Activated CD8-positive, alpha-beta memory T cell treated with anti-CD3 and anti-CD28 coated beads, Interleukin-2, amount 50 U/mL, for 4 hours (primary cell): ENCODE results near the gene PRKCG.
A peak's percentile ranks its signal among the peaks of the same experiment; 100 is the strongest.
"Not testable (repeated sequence)": the region's sequence is repeated elsewhere in the genome, so short reads cannot be mapped to it uniquely, and the experiment has no call there.

Experiments
- DNase-seq: peaks from one replicate; pipeline ENCODE4 v3.0.0-alpha.2; 2020

PRKCG gene

DNA sequence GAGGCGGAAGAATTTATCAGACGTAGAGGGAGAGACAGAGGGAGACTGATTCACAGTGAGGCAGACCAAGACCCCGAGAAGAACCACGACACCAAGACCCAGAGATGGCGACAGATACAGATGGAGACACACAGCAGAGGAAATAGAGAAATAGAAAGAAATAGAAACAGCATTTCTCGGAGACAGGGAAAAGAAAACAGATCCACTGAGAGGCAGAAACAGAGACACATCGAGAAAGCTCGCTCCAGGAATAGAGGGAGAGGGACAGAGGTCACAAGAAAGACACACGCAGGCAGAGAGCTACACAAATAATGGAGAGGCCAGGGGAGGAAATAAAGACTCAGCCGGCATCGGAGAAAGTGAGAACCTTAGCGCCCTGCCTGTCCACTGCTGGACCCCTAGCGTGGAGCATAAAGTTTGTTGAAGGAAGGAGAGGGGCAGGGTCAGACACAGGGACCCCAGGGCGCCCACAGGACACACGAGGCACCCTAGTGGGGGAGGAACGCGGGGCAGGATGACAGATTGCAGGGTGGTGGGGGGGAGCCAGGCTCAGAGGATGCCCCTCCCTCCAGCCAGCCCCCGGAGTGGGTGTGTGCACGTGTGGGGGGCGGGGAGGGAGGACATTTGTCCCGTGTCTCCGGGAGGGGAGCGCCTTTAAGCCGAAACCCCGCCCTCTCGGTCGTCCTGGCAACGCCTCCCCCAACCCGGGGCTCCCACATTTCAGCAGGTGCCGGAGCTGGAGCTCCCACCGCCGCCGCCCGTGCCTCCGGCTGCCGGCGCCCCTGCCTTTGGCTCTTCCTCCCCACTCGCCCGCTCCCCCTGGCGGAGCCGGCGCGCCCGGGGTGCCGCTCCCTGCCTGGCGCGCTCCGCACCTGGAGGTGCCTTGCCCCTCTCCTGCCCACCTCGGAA lies at the start of gene PRKCG:
Gene PRKCG (plus strand): TSS at position 716 of the 909 bp plus-strand sequence. CDS start 298 bp downstream, outside the sequence.
- DNase-seq = peak; percentile 60

DNA sequence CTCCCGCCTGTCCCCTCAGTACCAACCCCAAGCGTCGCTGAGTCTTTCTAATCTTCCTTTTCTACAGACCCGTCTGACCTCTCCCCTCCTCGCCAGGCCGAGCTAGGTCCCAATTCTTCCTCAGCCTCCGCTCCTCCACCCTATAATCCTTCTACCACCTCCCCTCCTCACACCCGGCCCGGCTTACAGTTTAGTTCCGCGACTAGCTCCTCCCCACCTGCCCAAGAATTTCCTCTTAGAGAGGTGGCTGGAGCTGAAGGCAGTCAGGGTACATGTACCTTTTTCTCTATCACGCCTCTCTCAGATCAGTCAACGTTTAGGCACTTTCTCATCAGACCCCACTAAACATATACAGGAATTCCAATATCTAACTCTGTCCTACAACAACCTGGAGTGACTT lies 49.1 kb upstream of the PRKCG start:
- not testable (repeated sequence) for DNase-seq

DNA sequence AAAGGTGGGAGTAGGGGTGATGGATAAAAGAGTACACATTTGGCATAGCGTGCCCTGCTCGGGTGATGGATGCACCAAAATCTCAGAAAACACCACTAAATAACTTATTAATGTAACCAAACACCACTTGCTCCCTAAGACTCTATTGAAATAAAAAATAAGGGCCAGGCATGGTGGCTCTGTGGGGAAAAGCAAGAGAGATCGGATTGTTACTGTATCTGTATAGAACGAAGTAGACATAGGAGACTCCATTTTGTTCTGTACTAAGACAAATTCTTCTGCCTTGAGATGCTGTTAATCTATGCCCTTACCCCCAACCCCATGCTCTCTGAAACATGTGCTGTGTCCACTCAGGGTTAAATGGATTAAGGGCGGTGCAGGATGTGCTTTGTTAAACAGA lies 43.6 kb upstream of the PRKCG start:
- not testable (repeated sequence) for DNase-seq

DNA sequence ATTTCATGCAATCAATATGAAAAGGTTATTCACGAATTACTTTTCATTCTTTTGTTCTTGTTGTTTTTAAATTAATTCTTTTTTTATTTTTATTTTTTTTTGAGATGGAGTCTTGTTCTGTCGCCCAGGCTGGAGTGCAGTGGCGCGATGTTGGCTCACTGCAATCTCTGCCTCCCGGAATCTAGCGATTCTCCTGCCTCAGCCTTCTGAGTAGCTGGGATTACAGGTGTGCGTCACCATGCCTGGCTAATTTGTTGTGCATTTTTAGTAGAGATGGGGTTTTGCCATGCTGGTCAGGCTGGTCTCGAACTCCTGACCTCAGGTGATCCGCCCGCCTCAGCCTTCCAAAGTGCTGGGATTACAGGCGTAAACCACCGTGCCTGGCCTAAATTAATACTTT lies 41.8 kb upstream of the PRKCG start:
- DNase-seq = not testable (repeated sequence)

DNA sequence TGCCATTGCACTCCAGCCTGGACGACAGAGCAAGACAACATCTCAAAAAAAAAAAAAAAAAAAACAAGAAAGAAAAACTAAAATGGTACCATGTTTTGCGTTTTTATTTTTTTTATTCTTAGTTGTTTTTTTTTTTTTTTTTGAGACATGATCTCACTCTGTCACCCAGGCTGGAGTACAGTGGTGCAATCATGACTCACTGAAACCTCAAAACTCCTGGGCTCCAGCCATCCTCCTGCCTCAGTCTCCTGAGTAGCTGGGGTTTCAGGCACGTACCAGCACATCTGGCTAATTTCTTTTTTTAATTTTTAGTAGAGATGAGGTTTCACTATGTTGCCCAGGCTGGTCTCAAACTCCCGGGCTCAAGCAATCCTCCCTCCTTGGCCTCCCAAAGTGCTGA lies 41.1 kb upstream of the PRKCG start:
- not testable (repeated sequence) for DNase-seq

DNA sequence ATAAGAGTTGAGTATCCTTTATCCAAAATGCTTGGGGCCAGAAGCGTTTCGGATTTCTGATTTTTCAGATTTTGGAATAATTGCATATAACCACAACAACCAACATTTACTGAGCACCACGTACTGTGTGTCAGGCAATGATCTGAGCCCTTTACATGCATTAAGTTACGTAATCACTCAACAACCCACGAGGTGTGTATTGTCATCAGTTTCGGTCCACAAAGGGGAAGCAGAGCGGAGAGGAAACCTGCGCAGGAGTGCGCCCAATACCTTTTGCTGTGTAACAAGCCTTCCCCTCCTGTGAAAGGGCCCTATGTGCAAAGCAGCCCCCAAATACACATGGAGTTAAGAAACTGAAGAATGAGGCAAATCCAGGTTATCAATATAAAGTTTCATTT lies 37.1 kb upstream of the PRKCG start:
- DNase-seq = no peak

DNA sequence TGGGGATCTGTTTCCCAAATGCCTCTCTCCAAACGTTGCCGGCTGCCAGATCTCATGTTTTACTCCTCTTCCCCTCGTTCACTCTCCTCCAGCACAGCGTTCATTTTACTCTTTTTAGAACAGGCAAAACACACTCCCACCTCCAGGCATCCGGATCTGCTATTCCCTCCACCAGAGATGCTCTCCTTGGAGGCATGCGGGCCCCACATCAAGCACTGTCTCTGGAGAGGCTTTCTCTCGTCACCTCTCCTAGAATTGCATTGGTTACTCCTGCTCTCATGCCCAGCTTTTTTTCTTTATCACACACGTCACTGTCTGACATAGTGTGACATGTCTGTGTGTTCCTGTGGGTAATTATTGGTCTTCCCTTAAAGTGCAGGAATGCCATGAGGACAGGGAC lies 34.4 kb upstream of the PRKCG start:
- no peak for DNase-seq

GRCh38 chr19:53849237-53849676 lies 32.7 kb upstream of the PRKCG start:
- no peak for DNase-seq

DNA sequence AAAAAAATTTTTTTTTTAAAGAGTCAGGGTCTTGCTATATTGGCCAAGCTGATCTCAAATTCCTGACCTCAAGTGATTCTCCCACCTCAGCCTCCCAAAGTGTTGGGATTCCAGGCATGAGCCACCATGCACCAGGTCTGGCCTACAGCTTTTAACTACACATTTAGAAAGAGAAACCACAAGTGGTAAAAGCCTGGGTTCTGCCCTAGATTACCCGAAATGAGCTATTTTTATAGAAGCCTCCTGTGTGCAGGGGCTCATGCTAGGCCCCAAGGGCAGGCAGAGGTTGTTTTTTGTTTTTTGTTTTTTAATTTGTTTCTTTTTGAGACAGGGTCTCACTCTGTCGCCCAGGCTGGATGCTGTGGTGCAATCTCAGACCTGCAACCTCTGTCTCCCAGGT lies 28.3 kb upstream of the PRKCG start:
- DNase-seq = no peak

DNA sequence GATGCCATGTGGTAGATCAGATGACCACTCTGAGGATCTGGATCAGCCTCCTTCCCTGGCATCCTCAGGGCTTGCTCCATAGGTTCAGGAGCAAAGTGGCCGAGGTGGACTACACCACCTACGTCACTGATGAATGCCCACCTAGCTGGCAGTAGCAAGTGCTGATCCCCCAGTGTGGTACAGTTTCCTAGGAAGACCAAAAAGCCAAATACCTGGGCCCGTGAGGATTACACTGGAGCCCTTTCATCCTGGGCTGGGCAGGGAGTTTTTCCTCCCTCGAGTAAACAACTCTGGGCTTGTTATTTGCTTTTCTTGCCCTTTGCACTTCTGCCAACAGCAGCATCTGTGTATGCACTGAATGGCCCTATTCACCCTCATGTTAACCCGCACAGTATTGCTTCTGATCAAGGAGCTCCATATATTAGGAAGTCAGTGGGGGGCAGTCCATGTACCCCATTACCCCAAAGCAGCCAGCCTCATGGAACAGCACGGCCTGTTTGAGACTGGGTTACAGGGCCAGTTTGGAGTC lies 17.6 kb upstream of the PRKCG start:
- no peak for DNase-seq

DNA sequence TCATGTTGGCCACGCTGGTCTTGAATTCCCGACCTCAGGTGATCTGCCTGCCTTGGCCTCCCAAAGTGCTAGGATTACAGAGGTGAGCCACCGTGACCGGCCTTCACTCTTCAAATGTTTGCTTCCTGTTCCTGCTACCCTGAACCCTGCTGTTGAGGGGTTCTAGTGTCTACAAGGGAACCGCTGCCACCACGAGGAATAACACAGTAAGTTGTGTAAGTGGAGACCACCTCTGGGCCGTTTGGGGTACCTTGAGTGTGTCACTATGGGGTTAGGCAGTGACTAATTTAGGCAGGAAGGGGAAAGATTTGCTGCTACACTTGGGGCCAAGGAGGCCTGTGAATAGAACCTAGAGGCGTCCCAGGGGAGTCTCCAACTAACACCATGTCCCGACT lies 16.5 kb upstream of the PRKCG start:
- no peak for DNase-seq

DNA sequence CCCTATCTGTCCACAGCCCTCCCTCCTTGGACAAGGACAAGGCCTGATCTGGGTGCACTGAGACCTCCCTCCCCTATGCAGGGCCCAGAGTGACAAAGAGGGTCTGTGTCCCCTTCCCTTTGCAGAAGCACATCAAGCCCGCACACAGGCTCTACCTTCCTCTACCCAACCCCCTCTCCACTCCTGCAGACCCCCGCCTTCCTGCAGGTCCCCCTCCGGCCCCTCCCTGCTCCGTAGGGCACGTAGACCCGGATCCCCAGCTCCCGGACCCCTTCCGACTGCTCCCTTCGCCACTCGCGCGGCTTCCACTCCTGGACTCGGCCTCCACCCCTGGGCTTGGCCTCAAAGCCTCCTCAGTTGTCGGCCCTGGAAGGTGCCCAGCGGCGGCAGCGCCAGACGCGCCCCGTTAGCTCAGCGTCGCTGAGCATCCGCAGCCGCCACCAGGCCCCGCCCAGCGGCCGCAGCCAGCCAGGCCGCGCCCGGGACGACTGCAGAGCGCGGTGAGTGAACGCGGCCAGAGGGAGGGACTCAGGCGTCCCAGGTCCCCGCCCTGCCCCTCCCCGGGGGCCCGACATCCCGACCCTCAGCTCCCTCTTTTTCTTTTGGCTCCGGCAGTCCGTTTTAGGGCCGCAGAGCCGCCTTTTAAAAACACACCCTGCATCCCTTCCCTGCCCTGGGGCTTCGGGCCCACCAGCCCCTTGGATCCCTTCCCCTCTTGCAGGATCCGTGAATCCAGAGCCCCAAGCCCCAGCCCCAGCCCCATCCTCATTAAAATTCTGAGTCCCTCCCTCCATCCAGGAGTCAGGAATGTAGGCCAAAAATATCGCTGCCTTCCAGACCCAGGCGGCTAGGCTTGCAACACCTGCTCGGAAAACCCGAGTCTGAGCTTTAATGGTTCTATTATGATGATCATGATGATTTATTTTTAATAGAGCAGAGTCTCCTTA lies 15.8 kb upstream of the PRKCG start:
- peak; percentile 57 for DNase-seq

DNA sequence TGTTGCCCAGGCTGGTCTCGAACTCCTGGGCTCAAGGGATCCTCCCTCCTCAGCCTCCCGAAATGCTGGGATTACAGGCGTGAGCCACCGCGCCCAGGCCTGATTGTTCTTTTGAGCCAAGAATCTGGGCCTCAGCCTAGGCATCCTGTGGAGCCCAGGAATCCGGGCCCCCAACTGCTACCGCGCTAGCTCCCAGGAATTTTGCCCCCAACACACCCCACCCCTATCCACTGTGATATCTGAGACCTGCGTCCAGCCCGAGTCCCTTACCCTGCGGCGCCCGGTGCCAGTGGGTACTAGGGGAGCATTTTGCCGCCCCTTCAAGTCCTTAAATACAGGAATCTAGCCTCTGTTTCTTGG lies 15.2 kb upstream of the PRKCG start:
- no peak for DNase-seq

DNA sequence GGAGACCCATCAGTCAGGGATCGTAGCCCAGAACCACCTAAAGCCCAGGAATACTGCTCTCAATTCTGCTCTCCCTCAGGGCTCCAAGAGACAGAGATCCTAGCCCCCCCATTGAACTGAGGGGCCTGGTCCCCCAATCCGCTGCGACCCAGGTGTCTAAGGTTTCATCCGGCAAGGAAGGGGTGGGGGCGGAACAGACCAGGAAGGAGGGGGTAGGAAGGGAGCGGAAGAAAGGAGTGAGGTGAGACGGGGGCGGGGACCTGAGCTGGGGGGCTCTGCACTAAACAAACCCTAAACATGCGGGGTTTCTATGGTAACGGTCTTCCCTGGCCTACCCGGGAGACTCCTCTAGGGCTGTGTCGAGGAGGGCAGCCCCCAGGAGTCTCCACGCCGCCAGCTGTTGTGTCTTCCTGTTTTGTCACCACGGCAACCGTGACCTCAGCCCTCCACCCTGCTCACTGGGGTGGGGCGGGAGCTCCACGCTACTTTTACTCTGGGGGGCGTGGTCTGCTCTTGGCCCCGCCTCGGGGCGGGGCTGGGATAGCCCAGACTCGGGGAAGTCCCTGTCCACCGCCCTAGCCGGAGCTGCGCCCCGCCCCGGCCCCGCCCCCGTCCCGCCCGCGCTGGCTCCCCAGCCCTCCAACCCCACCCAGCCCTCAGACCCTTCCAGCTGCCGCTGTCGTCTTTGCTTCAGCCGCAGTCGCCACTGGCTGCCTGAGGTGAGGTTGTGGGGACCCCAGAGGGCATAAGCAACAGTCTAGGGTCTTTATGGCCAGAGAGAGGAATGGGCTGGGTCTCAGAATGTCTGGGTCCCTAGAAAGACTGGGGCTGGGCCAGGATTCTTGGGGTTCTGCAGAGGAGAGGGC lies 14.5 kb upstream of the PRKCG start, which contains the start of gene MYADM:
Gene MYADM (plus strand): TSS at position 659 of the 866 bp plus-strand sequence. CDS start 5,647 bp downstream, outside the sequence.
- DNase-seq = peak; percentile 100

- DNase-seq = peak; percentile 33
Observed at GRCh38 chr19:53868091-53868891, 13.7 kb upstream of the PRKCG start.

DNA sequence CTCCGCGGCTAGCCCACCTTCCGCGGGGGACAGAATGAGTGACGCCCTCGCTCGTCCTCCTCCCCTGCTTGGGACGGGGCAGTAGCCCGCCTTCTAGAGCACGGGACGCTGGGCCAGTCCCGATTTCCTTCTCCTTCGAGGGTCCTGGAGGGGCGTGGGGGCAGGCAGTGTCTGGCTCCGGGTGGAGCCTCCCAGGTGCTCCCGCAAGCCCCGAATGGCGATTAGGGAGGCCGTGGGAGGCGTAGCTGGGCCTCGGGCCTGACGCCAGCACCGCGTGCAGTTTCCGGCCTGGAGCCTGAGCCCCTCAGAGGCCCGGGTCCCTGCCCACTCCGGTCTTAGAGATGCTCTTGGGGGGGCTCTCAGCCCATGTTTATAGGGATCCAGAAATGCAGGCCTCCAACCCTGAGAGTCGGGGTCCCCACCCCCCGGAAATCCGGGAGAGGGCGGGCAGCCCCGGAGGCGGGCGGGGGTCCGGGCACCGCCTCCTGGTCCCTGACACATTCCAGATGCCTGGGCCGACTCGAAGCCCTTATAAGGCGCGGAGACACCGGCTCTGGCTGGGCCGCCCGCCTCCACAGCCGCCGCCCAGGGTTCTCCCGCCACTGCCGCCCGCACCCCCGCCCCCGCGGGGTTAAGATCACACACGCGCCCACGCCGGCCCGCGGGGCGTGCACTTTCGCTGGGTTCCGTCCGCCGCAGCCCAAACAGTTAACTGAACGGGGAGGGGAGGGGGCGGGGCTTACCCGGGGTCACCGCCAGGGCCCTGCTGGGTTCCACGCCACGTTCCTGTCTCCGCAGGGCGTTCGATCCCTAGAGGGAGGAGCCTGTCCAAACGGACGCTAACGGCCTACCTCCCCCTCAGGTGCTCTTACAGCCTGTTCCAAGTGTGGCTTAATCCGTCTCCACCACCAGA lies 12.8 kb upstream of the PRKCG start:
- DNase-seq = peak; percentile 86

GRCh38 chr19:53869805-53870484 lies 12.1 kb upstream of the PRKCG start:
- not testable (repeated sequence) for DNase-seq

DNA sequence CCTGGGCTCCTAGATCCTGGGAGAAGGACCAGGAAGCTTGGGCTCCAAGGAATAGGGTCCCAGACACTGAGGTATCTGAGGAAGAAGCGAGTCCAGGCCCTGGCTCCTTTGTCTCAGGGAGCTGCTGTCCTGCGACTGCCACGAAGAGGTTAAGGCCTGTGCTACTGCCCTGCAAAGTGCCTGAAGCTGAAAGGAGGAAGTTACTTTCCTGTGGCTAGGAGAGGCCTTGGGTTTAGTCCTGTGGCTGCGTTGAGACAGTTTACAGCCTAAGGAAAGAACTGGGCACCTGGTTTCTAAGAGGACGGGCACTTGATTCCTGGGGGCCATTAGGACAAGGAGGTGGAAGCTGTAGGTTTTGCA lies 11.5 kb upstream of the PRKCG start:
- no peak for DNase-seq

DNA sequence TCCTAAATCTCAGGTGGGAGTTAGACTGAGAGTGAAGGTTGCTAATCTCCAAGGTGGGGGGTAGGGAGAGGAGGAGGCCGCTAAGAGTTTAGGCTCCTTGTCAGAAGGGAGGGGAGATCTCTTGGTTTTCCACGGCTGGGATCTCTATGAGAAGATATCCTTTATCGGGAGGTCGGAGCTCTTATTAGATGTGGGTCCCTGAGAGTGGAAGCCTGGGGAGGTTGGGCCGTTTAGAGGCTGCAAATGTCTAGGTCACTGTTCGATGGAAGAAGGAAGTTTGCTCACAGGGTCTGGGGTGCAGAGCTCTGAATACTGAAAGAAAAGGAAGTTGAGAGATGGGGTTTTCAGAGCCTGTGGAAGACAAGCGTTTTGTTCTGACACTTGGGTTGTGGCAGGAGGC lies 10.5 kb upstream of the PRKCG start:
- DNase-seq = no peak

GRCh38 chr19:53872762-53873161 lies 9.2 kb upstream of the PRKCG start:
- no peak for DNase-seq
